Keratinocyte (primary cell): ENCODE measurements around the gene C1S. TPM values are rescaled to one million over a fixed set of nuclear protein-coding genes. Genes with fewer than 3 reads are reported as not detected.

Source experiments
- DNase-seq: peaks from one replicate; pipeline ENCODE4 v3.0.0-alpha.2; 2011; ENCODE audit warnings: low read depth, missing footprints, low spot score
- FAIRE-seq: peaks from 2 replicates; lab custom pipeline; 2011; peaks lifted over from hg19 to GRCh38; lab: Jason Lieb, UNC
- H2AFZ ChIP-seq: 2 replicates; pipeline ENCODE4 v1.6.0; 2012; ENCODE audit warnings: low read length, control low read depth, inconsistent platforms; ENCODE audit not compliant: control insufficient read depth
- H3K27ac ChIP-seq: 2 replicates; pipeline ENCODE4 v1.5.1; 2011; ENCODE audit warnings: low read length; ENCODE audit not compliant: control insufficient read depth, insufficient read depth
- H3K27me3 ChIP-seq: 3 replicates; pipeline ENCODE4 v1.6.0; 2011; ENCODE audit warnings: low read length; ENCODE audit not compliant: control insufficient read depth, insufficient read depth; ENCODE audit errors: extremely low read depth
- H3K36me3 ChIP-seq, 2 experiments: 2 replicates in 1 of 2; 3 replicates in 1 of 2; pipeline ENCODE4 v1.5.1; 2011; ENCODE audit warnings: low read length in 2 of 2, mild to moderate bottlenecking in 1 of 2; ENCODE audit not compliant: control insufficient read depth in 2 of 2, insufficient read depth in 2 of 2; ENCODE audit errors: extremely low read depth in 1 of 2
- H3K4me1 ChIP-seq: 3 replicates; pipeline ENCODE4 v1.5.1; 2011; ENCODE audit warnings: low read length; ENCODE audit not compliant: control insufficient read depth, insufficient read depth; ENCODE audit errors: extremely low read depth
- H3K4me2 ChIP-seq: 3 replicates; pipeline ENCODE4 v1.6.0; 2011; ENCODE audit warnings: low read depth, low read length; ENCODE audit not compliant: control insufficient read depth, insufficient read depth; ENCODE audit errors: extremely low read depth
- H3K4me3 ChIP-seq, 3 experiments: fragments of 200-600 bp in 1 of 3; sonication (generic) in 1 of 3; 2 replicates in 2 of 3; 3 replicates in 1 of 3; pipeline ENCODE4 v1.5.1; 2011 to 2016; ENCODE audit warnings: low read length in 3 of 3, mild to moderate bottlenecking in 3 of 3, control low read depth in 2 of 3, inconsistent platforms in 1 of 3, low read depth in 1 of 3, mixed read lengths in 1 of 3, mixed run types in 1 of 3, moderate library complexity in 1 of 3; ENCODE audit not compliant: control insufficient read depth in 2 of 3, insufficient read depth in 2 of 3; ENCODE audit errors: extremely low read depth in 1 of 3
- H3K79me2 ChIP-seq: 2 replicates; pipeline ENCODE4 v1.6.0; 2012; ENCODE audit warnings: low read length; ENCODE audit not compliant: control insufficient read depth, insufficient read depth
- H3K9ac ChIP-seq: 3 replicates; pipeline ENCODE4 v1.6.0; 2011; ENCODE audit warnings: low read length; ENCODE audit not compliant: control insufficient read depth, insufficient read depth; ENCODE audit errors: extremely low read depth
- H3K9me1 ChIP-seq: 3 replicates; pipeline ENCODE4 v1.6.0; 2011; ENCODE audit warnings: low read length; ENCODE audit not compliant: control insufficient read depth, insufficient read depth; ENCODE audit errors: extremely low read depth
- H3K9me3 ChIP-seq: 2 replicates; pipeline ENCODE4 v1.5.1; 2012; ENCODE audit warnings: low read depth, low read length; ENCODE audit not compliant: control insufficient read depth
- H4K20me1 ChIP-seq: 3 replicates; pipeline ENCODE4 v1.6.0; 2011; ENCODE audit warnings: low read length; ENCODE audit not compliant: control insufficient read depth, insufficient read depth; ENCODE audit errors: extremely low read depth
- CTCF ChIP-seq, 3 experiments: IDR thresholded peaks in 1 of 3; conservative IDR thresholded peaks in 1 of 3; optimal IDR thresholded peaks in 1 of 3; 2 replicates in 2 of 3; 3 replicates in 1 of 3; pipeline versions ENCODE3 to v1.5.1; 2011; ENCODE audit warnings: low read length in 3 of 3, mild to moderate bottlenecking in 3 of 3, moderate library complexity in 2 of 3, control low read depth in 1 of 3, inconsistent platforms in 1 of 3; ENCODE audit not compliant: insufficient read depth in 2 of 3; ENCODE audit errors: extremely low read depth in 1 of 3
- EZH2 ChIP-seq: IDR thresholded peaks from one replicate; pipeline ENCODE4 v1.6.1; 2012; ENCODE audit warnings: inconsistent platforms, mild to moderate bottlenecking, low read length, moderate library complexity
- dilution Hi-C: fragments of 300-500 bp; cut with MboI; formaldehyde crosslinking; loops from one replicate; pipeline ENCODE4 v1.7.0; 2020; ENCODE audit warnings: low sequenced_read_pairs; ENCODE audit not compliant: extremely low pct_ligation_motif_present
- polyA plus RNA-seq, 5 experiments: library from polyadenylated mRNA; depleted of rRNA in 3 of 5; stranded (reverse) in 3 of 5; stranded (forward) in 1 of 5; unstranded in 1 of 5; fragments of >200 nt; gene quantifications; 1 replicate in 1 of 5; 2 replicates in 3 of 5; 3 replicates in 1 of 5; pipeline versions ENCODE4 v1.2.1 to v1.2.3, GENCODE V29; 2011 to 2012; ENCODE audit warnings: missing spikeins in 2 of 5, low read depth in 1 of 5, low replicate concordance in 1 of 5

C1S gene
- polyA plus RNA-seq, 1 donor (not counting 4 experiments of a cell fraction or from before 2014, with no cell fraction given), result 2.6 TPM

- Histone ChIP-seq H3K9me1 (no peaks in the 10 kb centered on the region), H3K9ac (no peak overlapping the region), H3K4me2 (no peak overlapping the region), H3K79me2 (no peaks in the 10 kb centered on the region), H3K4me1 (peaks cover 6% of the 10 kb centered on the region), H2AFZ (no peak overlapping the region), H3K27me3 (no peaks in the 10 kb centered on the region), H4K20me1 (no peaks in the 10 kb centered on the region), H3K27ac (no peak overlapping the region), H3K9me3 (no peaks in the 10 kb centered on the region), H3K4me3 (no peak overlapping the region), H3K36me3 (no peaks in the 10 kb centered on the region)
- TF ChIP-seq CTCF (optimal IDR thresholded peaks at IDR 0.05 in 1 of 3, IDR thresholded peaks at IDR 0.05 in 1 of 3, conservative IDR thresholded peaks at IDR 0.05 in 1 of 3; ENCODE audit: extremely low read depth in 1 of 3, insufficient read depth in 2 of 3, low read length in 3 of 3) (no peak), EZH2 (no peak)
- no peak for DNase-seq
- dilution Hi-C loops, result no loop called here
- FAIRE-seq, result no peak
Observed at GRCh38 chr12:7090222-7090998, 29.9 kb downstream of the C1S start.

- TF ChIP-seq CTCF (optimal IDR thresholded peaks at IDR 0.05 in 1 of 3, IDR thresholded peaks at IDR 0.05 in 1 of 3, conservative IDR thresholded peaks at IDR 0.05 in 1 of 3; ENCODE audit: extremely low read depth in 1 of 3, insufficient read depth in 2 of 3, low read length in 3 of 3) (no peak), EZH2 (no peak)
- Histone ChIP-seq H2AFZ (no peak overlapping the region), H3K4me2 (no peak overlapping the region)
Observed at GRCh38 chr12:7091171-7091570, 30.7 kb downstream of the C1S start.

More at GRCh38 chr12:7091171-7091570, 30.7 kb downstream of the C1S start:
- H3K79me2 ChIP-seq, result no peaks in the 10 kb centered on the region
- no peaks in the 10 kb centered on the region for H3K36me3 ChIP-seq
- no peak overlapping the region for H3K4me3 ChIP-seq
- H3K27ac ChIP-seq, result no peak overlapping the region
- H3K9me3 ChIP-seq, result no peaks in the 10 kb centered on the region
- H4K20me1 ChIP-seq, result no peaks in the 10 kb centered on the region
- no peak overlapping the region for H3K9ac ChIP-seq
- no peaks in the 10 kb centered on the region for H3K9me1 ChIP-seq
- no peak for DNase-seq
- no peaks in the 10 kb centered on the region for H3K27me3 ChIP-seq
- dilution Hi-C loops, result no loop called here
- FAIRE-seq, result no peak
- H3K4me1 ChIP-seq, result peaks cover 6% of the 10 kb centered on the region
